GM21723 (cell line): ENCODE data around the gene GPATCH8.
A peak's percentile ranks its signal among the peaks of the same experiment; 100 is the strongest.
"Not testable (repeated sequence)": the region's sequence is repeated elsewhere in the genome, so short reads cannot be mapped to it uniquely, and the experiment has no call there.

Experiments used
- ATAC-seq: cut with Tn5 transposase; IDR thresholded peaks from one replicate; pipeline ENCODE4 v1.9.1; 2021; ENCODE audit warnings: mild to moderate bottlenecking, moderate library complexity; ENCODE audit not compliant: unreplicated experiment

Gene GPATCH8

DNA sequence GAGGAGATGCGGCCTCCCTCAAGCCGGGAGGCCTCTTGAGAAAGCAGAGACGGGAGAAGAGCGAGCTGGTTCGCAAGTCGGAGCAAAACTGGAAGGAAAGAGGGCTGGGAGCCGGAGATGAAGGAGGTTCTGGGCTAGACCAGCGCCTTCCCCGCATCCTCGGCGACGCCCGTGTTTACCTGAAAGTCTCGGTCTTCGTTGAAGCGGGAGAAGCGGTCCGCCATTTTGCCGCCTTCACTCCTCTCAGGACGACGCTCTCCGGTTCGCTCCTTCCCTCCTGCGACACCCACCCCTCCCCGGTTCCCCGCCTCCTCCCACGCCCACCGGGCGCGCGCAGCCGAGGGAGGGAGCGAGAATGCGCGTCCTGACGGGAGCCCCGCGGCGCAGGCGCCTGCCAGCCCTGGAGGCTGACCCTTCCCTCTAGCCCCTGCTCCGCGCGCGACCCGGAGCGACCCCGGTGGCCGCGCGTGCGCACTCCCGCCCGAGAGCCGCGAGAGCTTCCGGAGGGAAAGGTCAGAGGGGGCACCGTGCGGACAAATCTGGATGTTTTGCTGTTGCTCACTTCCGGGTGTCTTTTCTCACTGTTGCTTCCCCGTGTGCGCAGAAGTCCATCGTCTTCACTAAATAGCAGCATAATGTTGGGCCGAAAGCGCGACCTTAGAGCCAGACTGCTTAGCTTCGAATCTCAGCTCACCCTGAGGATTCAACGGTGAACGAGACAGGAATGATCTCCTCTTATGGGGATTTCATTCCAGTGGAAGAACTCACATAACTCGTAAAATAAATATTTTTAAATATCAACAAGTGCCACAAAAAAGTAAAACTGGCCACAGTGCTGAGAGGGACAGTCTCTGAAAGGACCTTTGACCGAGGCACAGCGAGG is at the start of gene GPATCH8:
Gene GPATCH8 (minus strand): TSS at position 260 of the 883 bp plus-strand sequence. CDS start 36 bp downstream, at position 224.
- peak; percentile 86 for ATAC-seq

DNA sequence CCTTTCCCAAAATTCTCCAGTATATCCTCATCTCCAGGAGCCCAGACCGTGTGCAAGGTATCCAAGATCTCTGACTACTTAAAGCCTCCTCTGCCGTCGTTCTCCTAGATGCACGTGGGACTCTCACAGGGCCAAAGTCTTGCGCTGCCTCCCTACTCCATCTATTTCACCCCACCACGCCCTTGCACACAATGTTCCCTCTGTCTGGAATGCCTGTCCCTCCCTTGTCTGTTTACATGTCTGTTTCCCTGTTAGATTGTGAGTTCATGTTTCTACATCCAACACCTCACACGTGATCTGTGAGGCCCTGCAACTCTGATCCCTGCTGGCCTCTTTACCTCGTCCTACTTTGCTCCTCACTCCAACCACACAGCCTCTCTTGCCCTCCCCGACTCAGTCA is 49.2 kb upstream of the GPATCH8 start:
- no peak for ATAC-seq

DNA sequence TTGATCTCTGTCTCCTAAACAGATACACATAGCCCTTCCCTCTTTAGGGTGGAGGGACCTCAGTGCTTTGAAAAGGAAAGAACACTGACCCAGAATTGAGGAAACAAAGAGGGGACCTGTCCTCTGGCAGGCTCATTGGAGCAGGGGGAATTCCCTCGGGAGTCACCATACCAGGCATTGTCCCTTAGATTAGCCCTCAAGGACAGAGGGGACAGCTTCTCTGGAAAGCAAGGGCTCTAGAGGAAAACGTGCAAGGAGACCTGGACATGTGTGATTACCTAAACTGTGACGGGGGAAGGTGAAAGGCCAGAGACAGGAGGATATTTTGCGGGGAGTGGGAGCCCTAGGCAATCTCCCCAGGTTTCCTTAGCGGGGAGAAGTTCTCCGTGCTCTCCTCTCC is 46.5 kb upstream of the GPATCH8 start:
- ATAC-seq: no peak

DNA sequence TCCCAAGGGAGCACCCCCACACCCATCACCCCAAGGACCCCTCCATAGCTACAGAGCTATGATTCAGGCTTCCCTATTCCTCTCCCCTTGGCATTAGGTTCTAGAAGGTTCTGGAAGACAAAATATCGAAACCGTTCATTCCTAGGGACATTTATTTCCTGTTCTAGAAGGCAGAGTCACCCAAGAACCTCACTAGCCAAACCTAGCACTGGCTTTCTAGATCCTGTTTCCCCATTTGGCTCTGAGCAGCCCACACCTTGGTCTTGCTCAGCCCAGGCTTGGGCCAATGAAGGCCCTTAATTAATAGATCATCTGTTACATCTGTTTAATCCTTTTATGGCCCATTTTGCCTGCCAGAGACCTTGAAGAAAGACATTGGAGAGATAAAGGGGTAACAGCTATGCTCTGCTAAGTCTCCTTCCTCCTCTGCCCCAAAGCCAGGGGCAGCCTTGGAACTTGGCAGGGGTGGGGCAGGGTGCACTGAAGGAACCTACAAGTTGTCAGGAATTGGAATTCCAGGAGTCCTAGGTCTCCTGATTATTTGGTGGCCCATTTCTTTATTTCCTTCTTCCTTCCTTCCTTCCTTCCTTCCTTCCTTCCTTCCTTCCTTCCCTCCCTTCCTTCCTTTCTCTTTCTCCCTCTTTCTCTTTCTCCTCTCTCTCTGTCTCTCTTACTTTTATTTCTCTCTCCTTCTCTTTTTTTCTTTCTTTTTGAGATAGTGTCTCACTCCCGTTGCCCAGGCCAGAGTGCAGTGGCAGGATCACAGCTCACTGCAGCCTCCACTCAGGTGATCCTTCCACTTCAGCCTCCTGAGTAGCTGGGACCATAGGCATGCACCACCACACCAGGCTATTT is 45.4 kb upstream of the GPATCH8 start:
- ATAC-seq: no peak

DNA sequence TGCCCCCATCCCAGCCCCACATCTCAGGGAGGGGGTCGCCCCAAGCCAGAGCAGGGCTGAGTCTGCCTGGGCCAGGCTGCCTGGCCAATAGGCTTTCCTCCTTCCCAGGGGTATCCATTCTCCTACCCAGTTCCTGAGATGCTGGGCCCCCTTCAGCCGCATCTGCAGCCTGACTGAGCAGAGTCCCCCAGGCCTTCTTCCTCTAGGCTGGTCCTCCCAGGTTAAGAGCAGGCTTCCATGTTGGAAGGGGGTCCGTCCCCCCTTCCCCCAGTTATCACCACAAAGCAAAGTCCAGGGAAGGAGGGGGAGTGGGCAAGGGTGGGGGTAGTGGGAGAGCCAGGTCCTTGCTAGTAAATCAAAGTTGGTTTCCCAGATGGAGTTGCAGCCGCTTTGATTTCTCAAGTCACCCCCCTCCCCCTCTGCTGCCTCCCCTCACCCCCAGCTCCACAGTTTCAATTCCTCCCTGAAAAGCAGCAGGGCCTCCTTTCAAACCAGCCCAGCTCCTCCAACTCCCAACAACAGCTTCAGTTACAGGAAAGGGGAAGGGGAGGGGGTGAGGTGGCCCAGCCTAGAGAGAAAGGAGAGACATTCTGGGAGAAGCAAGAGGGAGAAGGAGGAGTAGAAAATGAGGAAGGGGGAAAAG is 44.5 kb upstream of the GPATCH8 start:
- no peak for ATAC-seq

DNA sequence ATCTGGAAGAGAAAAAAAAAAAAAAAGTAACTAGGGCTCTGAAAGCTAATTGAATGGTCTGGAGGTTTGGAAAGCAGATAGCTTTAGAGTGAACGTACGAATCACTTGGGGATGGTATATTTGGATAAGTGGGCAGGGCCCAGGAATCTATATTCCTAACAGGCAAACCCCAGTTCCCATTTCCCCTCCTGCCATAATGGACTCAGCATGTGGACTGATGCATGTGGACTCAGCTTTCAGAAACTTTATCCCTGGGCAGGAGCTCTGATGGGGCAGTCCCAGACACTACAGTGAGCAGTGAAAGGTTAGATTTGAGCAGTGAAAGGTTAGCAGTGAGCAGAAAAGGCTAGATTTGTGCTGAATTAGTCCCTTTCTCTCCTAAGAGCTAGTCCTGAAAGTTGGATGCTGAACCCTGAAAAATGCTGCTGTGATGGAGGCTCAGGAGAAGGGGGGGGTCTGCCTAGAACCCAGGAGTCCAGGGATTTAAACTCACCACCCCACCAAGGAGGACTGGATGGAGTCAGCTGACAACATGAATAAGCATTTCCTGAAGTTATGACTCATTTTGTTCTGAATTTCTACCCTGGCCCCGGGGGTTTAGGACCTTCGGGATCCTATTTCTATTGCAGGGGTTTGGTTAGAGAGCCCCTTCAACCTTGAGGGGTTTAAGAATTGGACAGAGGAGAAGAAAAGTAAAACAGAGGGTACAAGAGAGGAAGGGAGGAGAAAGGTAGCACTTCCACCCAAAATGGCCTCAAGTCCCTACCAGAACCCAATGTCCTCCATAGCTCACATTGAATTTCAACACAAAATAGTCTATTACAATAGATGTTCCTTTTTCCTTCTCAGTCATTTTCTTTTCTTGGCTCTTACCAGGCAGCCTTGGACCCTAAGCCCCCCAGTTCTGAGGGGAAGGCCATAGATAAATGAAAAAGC is 43.7 kb upstream of the GPATCH8 start:
- ATAC-seq: no peak

DNA sequence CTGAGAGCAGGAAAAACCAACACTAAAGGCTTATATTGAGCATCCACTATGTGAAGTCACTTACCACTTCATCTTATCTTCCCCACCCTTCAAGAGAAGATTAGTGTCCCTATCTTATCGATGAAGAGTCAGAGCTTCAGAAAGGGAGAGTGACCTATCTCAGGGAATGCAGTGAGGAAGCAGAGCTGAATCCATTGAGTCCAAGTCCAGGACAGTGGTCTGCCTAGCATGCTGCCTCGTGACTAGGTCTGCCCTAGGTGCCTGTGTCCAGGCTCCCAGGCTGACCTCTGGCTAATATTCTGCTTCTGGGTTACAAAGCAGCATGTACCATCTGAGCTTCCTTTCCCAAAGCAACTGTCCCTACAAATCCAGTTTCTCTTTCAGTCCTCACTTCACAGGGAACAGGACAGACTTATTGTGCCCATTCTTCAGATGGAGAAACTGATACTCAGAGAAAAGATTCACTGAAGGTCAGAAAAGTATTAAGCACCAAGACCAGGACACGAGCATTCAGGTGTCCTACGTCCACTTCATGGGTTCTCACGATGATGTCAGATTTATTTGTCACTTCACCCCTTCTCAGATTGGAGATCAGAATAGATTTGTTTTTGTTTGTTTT is 40.8 kb upstream of the GPATCH8 start:
- ATAC-seq: no peak

DNA sequence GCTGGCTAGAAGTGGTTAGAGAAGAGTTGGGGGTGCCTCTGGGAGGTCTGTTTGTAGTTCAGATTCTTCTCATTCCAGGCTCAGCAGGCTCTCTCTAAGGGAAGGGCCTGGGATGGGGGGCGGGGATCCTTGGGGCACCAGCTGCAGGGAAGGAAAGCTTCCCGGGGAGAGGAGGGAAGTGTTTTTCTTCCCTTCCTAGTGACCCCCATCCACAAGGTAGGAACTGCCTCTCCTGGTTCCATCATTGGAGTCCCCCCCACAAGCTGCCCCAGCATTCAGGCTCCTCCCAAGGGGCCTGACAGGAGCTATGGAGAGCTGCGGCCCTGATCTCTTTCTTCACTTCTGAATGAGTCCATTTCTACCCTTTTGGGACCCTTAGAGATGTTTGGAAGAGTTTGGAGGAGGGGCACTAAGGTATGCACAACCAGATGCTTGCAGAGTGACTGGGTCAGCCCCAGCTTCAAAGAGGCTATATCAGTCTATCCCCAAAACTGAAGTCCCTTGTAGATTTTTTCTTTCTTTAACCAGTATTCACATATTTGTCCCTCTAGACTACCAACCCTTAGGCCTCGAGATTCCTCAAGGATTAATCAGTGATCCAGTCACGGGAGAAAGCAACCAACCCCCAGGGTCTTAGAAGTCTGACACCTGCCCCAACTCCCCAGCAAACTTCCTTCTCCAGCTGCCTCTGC is 40.2 kb upstream of the GPATCH8 start:
- ATAC-seq: no peak

DNA sequence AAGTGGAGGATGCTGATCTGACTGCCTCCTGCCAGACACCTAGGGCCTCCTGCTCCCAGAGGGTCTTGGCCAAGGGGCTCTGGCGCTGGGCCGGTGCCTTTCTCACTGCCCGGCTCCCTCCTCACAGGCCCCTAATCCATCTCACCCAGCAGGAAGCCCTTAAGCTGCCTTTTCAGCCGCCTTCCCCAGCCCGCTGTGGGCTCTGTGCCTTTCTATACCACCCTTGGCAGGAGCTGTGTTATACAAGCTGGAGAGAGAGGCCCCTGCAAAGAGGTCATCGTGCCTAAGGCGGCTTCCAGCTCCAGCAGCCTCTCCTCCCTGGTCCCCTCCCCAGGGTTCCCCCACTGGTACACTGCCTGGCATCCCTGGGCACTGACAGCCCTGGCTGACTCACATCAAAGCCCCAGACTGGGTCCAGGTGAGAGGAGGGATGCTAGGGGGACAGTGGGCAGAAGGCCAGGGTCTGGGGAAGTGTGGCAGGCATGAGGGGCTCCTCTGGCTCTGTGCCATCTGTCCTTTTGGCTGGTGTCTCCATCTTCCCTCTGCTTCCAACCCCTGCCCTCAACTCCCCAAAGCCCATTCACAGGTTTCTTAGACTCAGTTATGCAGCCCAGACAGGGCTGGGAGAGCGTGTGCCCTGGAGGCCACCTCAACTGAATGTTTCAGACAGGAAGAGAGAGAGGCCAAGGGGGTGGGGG is 38.8 kb upstream of the GPATCH8 start:
- no peak for ATAC-seq

DNA sequence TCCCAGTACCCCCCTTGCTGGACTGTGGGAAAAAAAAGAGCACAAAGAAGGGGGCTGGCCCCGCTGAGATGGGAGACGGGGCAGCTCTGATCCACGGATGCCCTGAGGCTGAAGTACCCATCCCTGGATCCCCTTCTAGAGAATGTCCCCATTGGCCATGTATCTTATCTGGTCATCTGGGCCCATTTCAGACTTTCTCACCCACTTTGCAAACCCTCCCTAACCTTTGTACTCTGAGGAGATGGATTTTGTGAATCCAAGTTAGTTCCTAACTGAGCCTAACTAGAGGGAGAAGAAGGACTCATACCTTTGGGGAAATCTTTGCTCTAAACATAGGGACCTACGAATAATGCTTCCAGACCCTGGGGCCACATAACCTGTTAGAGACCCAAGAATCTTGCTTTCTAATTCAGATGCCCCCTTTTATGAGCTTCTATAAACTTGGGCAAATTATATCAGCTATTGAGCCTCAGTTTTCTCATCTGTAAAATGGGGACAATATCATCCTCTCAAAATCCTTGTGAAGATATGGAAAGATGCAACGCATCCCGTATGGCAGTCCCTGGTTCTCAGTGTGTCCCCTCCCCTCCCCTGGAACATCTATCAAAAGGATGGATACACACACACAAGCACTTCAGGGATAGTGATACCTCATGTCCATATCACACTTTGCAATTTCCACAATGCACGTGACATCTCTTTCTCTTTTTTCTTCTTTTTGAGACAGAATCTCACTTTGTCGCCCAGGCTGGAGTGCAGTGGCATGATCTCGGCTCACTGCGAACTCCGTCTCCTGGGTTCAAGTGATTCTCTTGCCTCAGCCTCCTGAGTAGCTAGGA is 37.3 kb upstream of the GPATCH8 start:
- ATAC-seq: no peak

DNA sequence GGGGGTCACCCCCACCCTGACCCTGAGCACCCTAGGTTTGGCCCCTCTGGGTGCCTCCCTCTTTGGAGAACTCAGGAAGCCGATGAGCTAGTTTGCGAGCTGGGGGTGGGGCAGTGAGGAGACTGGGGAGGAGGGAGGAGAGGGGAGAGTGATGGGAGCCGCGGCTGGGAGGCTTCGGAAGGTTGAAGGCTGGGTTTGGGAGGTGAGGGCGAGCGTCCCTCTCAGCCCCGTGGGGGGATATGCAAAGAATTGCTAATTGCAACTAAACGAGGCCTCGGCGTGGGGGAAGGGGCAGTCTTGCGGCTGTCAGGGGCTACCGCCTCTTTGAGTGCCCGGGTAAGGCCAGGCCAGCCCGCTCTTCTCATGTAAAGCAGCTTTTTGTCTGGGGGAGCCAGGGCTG is 36.5 kb upstream of the GPATCH8 start:
- no peak for ATAC-seq

DNA sequence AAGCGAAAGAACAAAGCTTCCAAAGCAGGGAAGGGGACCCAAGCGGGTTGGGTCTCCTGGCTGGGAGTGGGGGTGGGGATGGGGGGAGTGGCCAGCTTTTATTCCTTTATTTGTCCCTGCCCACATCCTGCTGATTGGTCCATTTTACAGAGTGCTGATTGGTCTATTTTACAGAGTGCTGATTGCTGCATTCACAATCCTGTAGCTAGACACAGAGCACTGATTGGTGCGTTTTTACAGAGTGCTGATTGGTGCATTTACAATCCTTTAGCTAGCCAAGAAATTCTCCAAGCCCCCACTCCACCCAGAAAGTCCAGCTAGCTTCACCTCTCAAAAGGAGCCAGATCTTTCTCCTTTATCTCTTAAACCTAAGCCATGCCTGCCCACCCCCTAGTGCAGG is 34.7 kb upstream of the GPATCH8 start:
- not testable (repeated sequence) for ATAC-seq

DNA sequence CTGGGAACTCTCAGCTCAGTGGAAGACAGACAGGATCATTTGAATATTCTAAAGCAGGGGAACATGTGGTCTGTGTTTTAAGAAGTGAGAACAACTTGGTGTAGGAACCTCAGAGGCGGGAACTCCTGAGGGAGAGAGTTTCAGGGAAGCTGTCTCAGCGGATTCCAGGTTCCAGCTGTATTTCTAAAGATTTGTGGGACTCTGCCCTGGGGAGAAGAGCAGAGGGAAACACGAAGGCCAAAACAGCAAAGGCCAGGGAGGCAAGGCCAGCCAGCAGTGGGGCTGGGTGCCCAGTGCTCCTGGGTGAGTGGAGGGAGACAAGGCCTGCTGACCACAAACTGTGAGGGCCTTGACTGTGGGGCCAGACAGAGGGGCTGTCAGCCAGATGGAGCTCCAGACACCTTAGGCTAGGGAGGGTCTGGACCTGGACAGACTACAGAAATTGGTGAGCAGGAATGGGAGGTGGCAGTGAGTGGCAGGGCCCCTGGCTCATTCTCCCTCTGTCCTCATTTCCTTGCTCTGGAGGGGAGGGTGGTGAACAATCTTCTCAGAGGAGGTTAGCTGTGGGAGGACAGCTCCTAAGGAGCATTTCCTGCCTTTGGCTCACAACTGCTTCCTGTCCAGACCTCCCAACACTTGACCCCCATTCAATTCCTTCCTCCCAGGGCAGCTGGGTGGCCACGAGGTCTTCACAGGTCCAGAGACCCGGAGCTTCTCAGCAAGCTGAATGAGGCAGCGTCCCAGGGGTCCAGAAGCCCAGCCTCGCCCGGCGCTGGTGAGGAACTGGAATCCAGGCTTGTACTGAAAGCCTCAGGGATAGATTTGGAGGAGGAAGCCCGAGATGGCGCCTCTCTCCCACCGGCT is 33.1 kb upstream of the GPATCH8 start:
- ATAC-seq: no peak

DNA sequence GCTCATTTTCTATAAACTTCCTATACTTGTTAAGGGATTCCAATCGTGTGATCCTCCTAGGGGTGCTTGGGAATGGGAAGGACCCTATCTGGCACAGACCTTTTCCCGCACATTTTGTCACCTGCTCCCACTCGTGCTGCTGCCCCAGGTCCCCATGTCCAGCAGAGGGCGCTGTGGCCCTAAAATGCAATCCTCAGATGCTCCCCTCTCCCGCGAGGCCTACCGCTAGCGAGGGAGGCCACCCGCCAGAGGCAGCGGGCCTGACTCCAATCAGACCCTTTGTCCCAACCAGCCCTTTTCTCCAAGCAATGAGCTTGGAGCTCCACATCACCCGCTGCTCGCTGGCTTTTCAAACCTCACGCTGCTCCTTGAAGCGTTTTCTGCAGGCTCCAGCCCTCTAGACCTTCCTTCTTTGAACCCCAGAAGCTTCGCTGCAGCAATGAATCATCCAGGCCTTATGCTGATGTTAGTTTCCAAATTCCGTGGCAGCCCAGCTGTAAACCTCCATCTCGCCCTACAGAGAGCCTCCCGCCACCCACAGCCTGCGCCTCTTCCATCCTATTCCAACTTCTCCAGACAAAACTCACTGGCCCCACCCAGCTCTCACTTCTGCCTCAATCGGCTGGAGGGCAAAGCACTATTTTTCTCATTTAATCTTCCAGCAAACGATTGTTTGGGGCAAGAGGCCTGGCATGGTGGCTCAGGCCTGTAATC is 30.5 kb upstream of the GPATCH8 start:
- peak; percentile 49 for ATAC-seq

DNA sequence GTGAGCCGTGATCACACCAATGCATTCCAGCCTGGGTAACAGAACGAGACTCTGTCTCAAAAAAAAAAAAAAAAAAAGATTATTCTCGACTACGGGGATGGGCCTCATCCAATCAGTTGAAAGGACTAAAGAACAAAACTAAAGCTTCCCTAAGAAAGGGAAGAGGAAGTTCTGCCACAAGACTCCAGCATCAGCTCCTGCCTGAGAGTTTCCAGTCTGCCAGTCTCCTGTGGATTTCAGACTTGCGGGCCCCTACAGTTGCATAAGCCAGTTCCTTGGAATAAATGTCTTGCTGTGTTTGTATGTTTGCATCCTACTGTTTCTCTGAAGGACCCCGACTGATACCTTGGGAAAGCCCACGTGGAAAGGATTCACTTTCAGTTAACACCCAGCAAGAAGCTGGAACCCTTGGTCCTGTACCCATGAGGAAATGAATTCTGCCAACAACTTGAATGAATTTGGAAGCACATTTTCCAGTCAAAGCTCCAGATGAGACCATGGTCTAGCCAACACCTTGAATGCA is 27.8 kb upstream of the GPATCH8 start:
- ATAC-seq: no peak

DNA sequence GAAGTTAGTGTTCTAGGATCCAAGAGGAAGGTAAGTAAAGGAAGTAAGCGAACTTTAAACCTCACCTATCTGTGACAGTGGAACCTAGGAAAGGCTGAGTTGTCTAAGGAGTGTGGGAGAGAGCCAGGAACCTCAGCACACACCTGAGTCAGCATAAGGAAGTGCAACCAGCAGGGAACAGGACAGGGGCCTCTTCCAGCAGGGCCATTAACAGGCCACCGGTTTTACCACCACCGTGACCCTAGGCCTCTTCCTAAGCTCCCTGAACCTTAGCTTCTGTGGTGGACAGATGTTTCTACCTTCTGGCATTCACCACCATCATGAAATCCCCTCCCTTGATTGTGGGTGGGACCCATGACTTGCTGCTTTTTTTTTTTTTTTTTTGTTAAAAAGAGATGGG is 26.7 kb upstream of the GPATCH8 start:
- no peak for ATAC-seq
